HG03521 (cell line): ENCODE data around the gene NPW.
A peak's percentile ranks its signal among the peaks of the same experiment; 100 is the strongest.

Experiments used
- ATAC-seq: cut with Tn5 transposase; IDR thresholded peaks from one replicate; pipeline ENCODE4 v1.9.1; 2021; ENCODE audit warnings: mild to moderate bottlenecking, moderate library complexity; ENCODE audit not compliant: unreplicated experiment

Gene NPW

GRCh38 chr16:1984347-1985225 lies 35.0 kb upstream of the NPW start:
- ATAC-seq = no peak

- no peak for ATAC-seq
These were observed 34.0 kb upstream of the NPW start for GRCh38 chr16:1985466-1986150.

- no peak for ATAC-seq
These were observed 32.4 kb upstream of the NPW start for GRCh38 chr16:1987198-1987597.

GRCh38 chr16:1989209-1990100 lies 30.1 kb upstream of the NPW start, which contains the start of gene SYNGR3:
SYNGR3 (plus strand) TSS chr16:1989970; CDS start chr16:1990103, 133 bp downstream.
- ATAC-seq = no peak

GRCh38 chr16:1990101-1990350 lies 29.6 kb upstream of the NPW start:
- no peak for ATAC-seq

GRCh38 chr16:1990351-1991134 lies 29.0 kb upstream of the NPW start:
- ATAC-seq = no peak

GRCh38 chr16:1991135-1991551 lies 28.4 kb upstream of the NPW start:
- ATAC-seq = peak; percentile 26

GRCh38 chr16:1991588-1991947 lies 28.0 kb upstream of the NPW start:
- ATAC-seq = no peak

GRCh38 chr16:1991948-1992703 lies 27.5 kb upstream of the NPW start:
- ATAC-seq = peak; percentile 58

GRCh38 chr16:1992704-1993317 lies 26.8 kb upstream of the NPW start:
- no peak for ATAC-seq

GRCh38 chr16:1993731-1994131 lies 25.9 kb upstream of the NPW start:
- no peak for ATAC-seq

GRCh38 chr16:1997494-1998359 lies 21.9 kb upstream of the NPW start:
- no peak for ATAC-seq

GRCh38 chr16:1998360-1998835 lies 21.2 kb upstream of the NPW start:
- ATAC-seq = no peak

- ATAC-seq = no peak
These were observed 20.5 kb upstream of the NPW start for GRCh38 chr16:1998852-1999801.

- ATAC-seq = no peak
These were observed 19.6 kb upstream of the NPW start for GRCh38 chr16:1999866-2000514.

GRCh38 chr16:2001035-2001434 lies 18.6 kb upstream of the NPW start:
- ATAC-seq = no peak
